ENCODE measurements around the gene KDM6A. TPM values are rescaled to one million over a fixed set of nuclear protein-coding genes. Genes with fewer than 3 reads are reported as not detected.
A peak's percentile ranks its signal among the peaks of the same experiment; 100 is the strongest.

The KDM6A gene
- total and polyA plus RNA-seq, 2 of the 13 experiments (the other 11 are each of a cell fraction or from before 2014, with no cell fraction given), result 16.7 to 18.2 TPM

GRCh38 chrX:44915361-44915868, 42.4 kb downstream of the KDM6A start (continued):
- TF ChIP-seq ARID5B (CRISPR knock-in tag; IDR thresholded peaks at IDR 0.05) (peak; percentile 92), BATF2 (CRISPR knock-in tag; IDR thresholded peaks at IDR 0.05) (no peak), SKI (IDR thresholded peaks at IDR 0.05; ENCODE audit: partially characterized antibody) (peak; percentile 12), ZMYM2 (CRISPR knock-in tag; IDR thresholded peaks at IDR 0.05) (no peak), ZNF547 (CRISPR knock-in tag; IDR thresholded peaks at IDR 0.05) (no peak), ZNF280B (CRISPR knock-in tag; IDR thresholded peaks at IDR 0.05; ENCODE audit: borderline replicate concordance) (no peak), CENPX (CRISPR knock-in tag; IDR thresholded peaks at IDR 0.05) (no peak), ZNF749 (CRISPR knock-in tag; IDR thresholded peaks at IDR 0.05; ENCODE audit: borderline replicate concordance) (no peak), ZNF275 (CRISPR knock-in tag; IDR thresholded peaks at IDR 0.05; ENCODE audit: borderline replicate concordance) (no peak), TBL1XR1 (IDR thresholded peaks at IDR 0.05; ENCODE audit: borderline replicate concordance, low read length, partially characterized antibody) (no peak), MTA3 (CRISPR knock-in tag; IDR thresholded peaks at IDR 0.05) (no peak), ZNF235 (CRISPR knock-in tag; IDR thresholded peaks at IDR 0.05; ENCODE audit: borderline replicate concordance) (no peak), ZBTB14 (CRISPR knock-in tag; IDR thresholded peaks at IDR 0.05) (no peak), HHEX (CRISPR knock-in tag; IDR thresholded peaks at IDR 0.05) (0 out of 2 replicates have a peak, but pooled peaks have one; percentile 50), ZBTB43 (CRISPR knock-in tag; conservative IDR thresholded peaks at IDR 0.05) (no peak)
